ENCODE measurements around the gene ENO1.

The ENO1 gene

GRCh38 chr1:8813016-8813763 lies 65.3 kb downstream of the ENO1 start:
- DNase-seq (ENCODE audit: low read depth in 2 of 2) = no peak

DNA sequence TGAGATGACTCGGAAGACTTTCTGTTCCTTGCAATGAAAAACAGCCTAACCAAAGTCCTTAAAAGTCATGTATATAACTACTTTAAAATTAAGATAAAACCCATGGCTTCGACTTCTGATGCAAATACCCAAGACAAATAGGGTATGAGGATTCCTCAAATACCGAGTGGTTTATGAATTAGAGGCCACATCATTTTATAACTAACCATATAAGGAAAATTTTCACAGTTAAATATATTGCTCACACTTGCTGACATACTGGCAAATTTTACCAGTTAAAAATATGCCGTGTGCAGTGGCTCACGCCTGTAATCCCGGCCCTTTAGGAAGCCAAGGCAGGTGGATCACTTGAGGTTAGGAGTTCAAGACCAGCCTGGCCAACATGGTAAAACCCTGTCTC lies 66.4 kb downstream of the ENO1 start:
- no peak for DNase-seq (ENCODE audit: low read depth in 2 of 2)

Measured in stimulated activated CD8-positive, alpha-beta memory T cell treated with anti-CD3 and anti-CD28 coated beads, Interleukin-7, amount 100 ng/mL, for 4 hours (primary cell).